ENCODE measurements around the gene TECPR2. TPM values are rescaled to one million over a fixed set of nuclear protein-coding genes. Genes with fewer than 3 reads are reported as not detected.
A peak's percentile ranks its signal among the peaks of the same experiment; 100 is the strongest.

Gene TECPR2
- total RNA-seq, 1 donor from 2014 or later, result 24.5 TPM

DNA sequence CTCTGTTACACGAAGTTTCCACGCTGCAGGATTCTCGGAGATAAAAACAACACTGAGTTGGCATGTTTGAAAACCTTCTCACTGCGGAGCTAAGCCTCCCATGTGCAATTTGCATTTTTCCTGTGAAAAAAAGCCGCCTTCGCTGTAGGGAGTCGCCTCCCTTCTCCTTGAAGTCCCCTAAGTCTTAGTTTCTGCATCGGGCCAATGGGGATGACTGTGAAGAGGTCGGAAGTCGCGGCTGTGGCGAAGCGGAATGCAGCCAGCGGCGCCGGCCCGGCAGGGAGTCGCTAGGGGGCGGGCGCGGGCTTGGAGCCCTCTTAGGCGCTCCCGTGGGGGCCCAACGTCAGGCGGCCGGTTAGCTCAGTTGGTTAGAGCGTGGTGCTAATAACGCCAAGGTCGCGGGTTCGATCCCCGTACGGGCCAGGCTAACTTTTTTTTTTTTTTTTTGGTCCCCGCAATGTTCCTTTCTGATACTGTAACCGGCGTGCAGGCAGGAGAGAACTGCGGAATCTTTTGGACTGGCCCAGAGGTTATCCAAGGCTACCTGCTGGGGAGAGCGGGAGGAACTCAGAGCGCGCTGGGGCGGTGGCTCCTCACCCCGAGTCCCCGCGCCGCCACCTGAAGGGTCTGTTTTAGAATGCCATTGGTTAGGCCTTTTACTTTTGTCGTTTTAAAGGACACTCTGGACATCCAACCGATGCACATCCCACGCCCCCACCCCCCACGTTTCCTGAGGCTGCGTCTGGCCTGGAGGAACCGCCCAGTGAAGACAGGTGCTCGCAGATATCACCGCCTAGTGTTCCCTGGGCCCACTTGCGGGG is 45.8 kb upstream of the TECPR2 start:
- Mint-ChIP-seq H3K9me3 (ENCODE audit: unreplicated experiment) (peaks cover 27% of the 10 kb centered on the region), H3K4me3 (ENCODE audit: unreplicated experiment) (peak overlapping the region; percentile 93), H3K27me3 (ENCODE audit: unreplicated experiment) (peaks cover 35% of the 10 kb centered on the region), H3K36me3 (ENCODE audit: unreplicated experiment) (no peaks in the 10 kb centered on the region), H3K4me1 (ENCODE audit: low read depth, unreplicated experiment) (peaks cover 11% of the 10 kb centered on the region), H3K27ac (ENCODE audit: unreplicated experiment) (peak overlapping the region; percentile 98)
- DNase-seq, result peak; percentile 95
- TF ChIP-seq, protein P1, sequence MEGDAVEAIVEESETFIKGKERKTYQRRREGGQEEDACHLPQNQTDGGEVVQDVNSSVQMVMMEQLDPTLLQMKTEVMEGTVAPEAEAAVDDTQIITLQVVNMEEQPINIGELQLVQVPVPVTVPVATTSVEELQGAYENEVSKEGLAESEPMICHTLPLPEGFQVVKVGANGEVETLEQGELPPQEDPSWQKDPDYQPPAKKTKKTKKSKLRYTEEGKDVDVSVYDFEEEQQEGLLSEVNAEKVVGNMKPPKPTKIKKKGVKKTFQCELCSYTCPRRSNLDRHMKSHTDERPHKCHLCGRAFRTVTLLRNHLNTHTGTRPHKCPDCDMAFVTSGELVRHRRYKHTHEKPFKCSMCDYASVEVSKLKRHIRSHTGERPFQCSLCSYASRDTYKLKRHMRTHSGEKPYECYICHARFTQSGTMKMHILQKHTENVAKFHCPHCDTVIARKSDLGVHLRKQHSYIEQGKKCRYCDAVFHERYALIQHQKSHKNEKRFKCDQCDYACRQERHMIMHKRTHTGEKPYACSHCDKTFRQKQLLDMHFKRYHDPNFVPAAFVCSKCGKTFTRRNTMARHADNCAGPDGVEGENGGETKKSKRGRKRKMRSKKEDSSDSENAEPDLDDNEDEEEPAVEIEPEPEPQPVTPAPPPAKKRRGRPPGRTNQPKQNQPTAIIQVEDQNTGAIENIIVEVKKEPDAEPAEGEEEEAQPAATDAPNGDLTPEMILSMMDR (IDR thresholded peaks at IDR 0.05; ENCODE audit: partially characterized antibody, unreplicated experiment), result peak; percentile 84

DNA sequence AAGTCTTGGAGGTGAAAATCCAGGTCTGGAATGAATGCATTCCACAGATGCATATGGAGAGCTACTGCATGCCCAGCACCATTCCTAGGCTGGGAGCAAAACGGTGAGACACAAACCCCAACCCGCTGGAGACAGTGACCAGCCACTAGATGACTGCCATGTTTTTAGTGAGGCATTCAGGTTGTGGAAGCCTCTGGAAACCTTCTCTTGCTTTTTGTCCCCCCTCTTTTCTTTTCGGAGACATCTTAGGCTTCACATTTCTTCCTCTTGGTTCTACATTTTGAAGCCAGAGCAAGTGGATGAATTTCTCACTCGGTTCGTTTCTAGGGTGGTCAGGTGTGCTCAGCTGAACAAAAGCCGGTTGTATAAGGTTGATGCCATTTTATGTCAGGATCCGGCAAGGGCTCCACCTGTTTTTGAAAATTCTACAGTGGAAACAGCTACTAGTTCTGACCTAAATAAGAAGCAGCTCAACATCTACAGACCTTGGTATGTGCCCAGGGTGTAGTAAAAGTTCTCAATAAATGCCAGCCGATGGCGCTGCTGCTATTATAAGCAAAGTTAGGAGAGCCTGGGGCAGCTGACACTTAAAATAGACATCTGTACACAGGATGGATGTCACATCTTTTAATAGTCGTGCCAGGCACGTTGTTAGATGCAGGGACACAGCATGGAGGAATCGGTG is 45.0 kb upstream of the TECPR2 start:
- Mint-ChIP-seq H3K36me3 (ENCODE audit: unreplicated experiment) (no peaks in the 10 kb centered on the region), H3K4me1 (ENCODE audit: low read depth, unreplicated experiment) (peaks cover 11% of the 10 kb centered on the region), H3K9me3 (ENCODE audit: unreplicated experiment) (peaks cover 27% of the 10 kb centered on the region), H3K4me3 (ENCODE audit: unreplicated experiment) (peak overlapping the region; percentile 93), H3K27me3 (ENCODE audit: unreplicated experiment) (peaks cover 35% of the 10 kb centered on the region), H3K27ac (ENCODE audit: unreplicated experiment) (peak overlapping the region; percentile 98)
- DNase-seq, result no peak
- TF ChIP-seq, protein P1 (IDR thresholded peaks at IDR 0.05; ENCODE audit: partially characterized antibody, unreplicated experiment), result no peak

DNA sequence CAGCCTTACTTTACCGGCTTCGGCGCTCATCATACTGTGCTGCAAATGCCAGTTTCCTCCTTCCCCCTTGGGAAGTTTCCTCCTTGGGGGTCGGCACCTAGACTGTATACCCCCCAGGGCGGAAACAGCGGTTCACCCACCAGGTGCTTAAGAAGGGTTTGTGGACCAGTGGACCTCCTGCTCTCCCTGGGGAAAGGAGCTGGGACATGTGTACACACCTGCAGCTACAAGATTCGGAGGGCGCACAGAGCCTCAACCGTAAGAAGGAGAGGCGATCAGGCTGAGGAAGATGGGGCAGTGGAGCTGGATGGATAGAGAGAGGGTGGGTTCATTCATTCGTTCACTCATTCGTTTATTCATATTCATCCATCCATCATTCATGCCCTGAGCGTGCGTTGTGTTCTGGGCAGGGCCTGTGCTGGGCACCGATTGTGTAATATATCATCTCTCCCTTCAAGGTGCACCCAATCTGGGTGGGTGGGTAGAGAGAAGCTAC is 43.9 kb upstream of the TECPR2 start:
- Mint-ChIP-seq H3K27me3 (ENCODE audit: unreplicated experiment) (peaks cover 35% of the 10 kb centered on the region), H3K36me3 (ENCODE audit: unreplicated experiment) (no peaks in the 10 kb centered on the region), H3K9me3 (ENCODE audit: unreplicated experiment) (peaks cover 27% of the 10 kb centered on the region), H3K4me1 (ENCODE audit: low read depth, unreplicated experiment) (peaks cover 13% of the 10 kb centered on the region), H3K27ac (ENCODE audit: unreplicated experiment) (peak overlapping the region; percentile 96), H3K4me3 (ENCODE audit: unreplicated experiment) (peak overlapping the region; percentile 96)
- TF ChIP-seq, protein P1 (IDR thresholded peaks at IDR 0.05; ENCODE audit: partially characterized antibody, unreplicated experiment), result no peak
- DNase-seq, result no peak

DNA sequence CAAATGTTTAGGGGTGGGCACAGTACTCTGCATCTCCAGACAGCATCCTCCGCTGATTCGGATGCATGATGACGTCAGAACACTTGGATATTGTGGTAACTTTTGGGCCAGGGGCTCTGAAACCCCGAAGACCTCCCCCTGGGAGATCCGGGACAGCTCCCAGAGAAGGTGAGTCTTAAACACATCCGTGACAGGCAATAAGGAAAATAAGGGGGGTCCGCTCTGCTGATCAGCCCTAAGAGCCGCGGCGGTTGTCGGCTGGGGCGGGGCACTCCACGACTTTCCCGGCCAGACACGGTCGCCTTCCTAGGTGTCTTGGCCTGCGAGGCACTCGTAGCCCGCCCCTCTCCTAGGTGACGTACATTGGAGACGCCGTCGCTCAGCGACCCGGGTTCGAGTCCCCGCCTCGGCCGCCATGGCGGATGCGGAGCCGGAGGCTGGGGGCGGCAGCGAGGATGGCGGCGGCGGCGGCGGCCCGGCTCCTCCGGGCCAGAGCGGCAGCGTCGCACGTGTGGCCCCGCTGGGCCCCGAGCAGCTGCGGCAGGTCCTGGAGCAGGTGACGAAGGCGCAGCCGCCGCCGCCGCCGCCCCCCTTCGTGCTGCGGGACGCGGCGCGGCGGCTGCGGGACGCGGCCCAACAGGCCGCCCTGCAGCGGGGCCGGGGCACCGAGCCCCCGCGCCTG is 43.2 kb upstream of the TECPR2 start, which contains the start of gene ZNF839:
ZNF839 (plus strand) TSS at position 396 of the 682 bp plus-strand sequence; CDS start at position 416, 20 bp downstream.
- Mint-ChIP-seq H3K36me3 (ENCODE audit: unreplicated experiment) (no peaks in the 10 kb centered on the region), H3K9me3 (ENCODE audit: unreplicated experiment) (peaks cover 27% of the 10 kb centered on the region), H3K4me1 (ENCODE audit: low read depth, unreplicated experiment) (peaks cover 13% of the 10 kb centered on the region), H3K27ac (ENCODE audit: unreplicated experiment) (peak within 1 kb of the TSS; percentile 96), H3K4me3 (ENCODE audit: unreplicated experiment) (peak within 1 kb of the TSS; percentile 96), H3K27me3 (ENCODE audit: unreplicated experiment) (peaks cover 33% of the 10 kb centered on the region)
- TF ChIP-seq, protein P1 (IDR thresholded peaks at IDR 0.05; ENCODE audit: partially characterized antibody, unreplicated experiment), result no peak
- peak; percentile 96 for DNase-seq
